Testis (tissue), 3 donors: Measurements from ENCODE around the gene OPTN. TPM values are rescaled to one million over a fixed set of nuclear protein-coding genes. Genes with fewer than 3 reads are reported as not detected.
"Not testable (repeated sequence)": the region's sequence is repeated elsewhere in the genome, so short reads cannot be mapped to it uniquely, and the experiment has no call there.

Experiments used
- DNase-seq: peaks from one replicate; pipeline ENCODE4 v3.0.0-alpha.2; 2019
- H3K27ac ChIP-seq, 2 donors: fragments of 200-600 bp; sonication (generic); one replicate each; pipeline ENCODE4 v1.5.1; 2019
- H3K27me3 ChIP-seq: fragments of 200-600 bp; sonication (generic); one replicate; pipeline ENCODE4 v1.5.1; 2019
- H3K36me3 ChIP-seq: fragments of 200-600 bp; sonication (generic); one replicate; pipeline ENCODE4 v1.5.1; 2017; ENCODE audit warnings: low read depth; ENCODE audit errors: missing control alignments
- H3K4me1 ChIP-seq: fragments of 200-600 bp; sonication (generic); one replicate; pipeline ENCODE4 v1.5.1; 2019
- H3K4me3 ChIP-seq, 2 donors: fragments of 200-600 bp; sonication (generic); one replicate each; pipeline ENCODE4 v1.5.1; 2017 to 2019
- H3K9me3 ChIP-seq: fragments of 200-600 bp; sonication (generic); one replicate; pipeline ENCODE4 v1.5.1; 2017
- CTCF ChIP-seq, 3 experiments: fragments of 450-650 bp in 2 of 3; fragments of 200-600 bp in 1 of 3; sonication (generic) in 1 of 3; IDR thresholded peaks; one replicate each; pipeline ENCODE4 v1.5.1; 2016 to 2019; ENCODE audit warnings: antibody characterized with exemption in 3 of 3, mild to moderate bottlenecking in 2 of 3, moderate library complexity in 1 of 3
- POLR2A ChIP-seq: fragments of 450-650 bp; IDR thresholded peaks from one replicate; pipeline ENCODE4 v1.6.1; 2017; ENCODE audit warnings: antibody characterized with exemption, mild to moderate bottlenecking, moderate library complexity
- WGBS, 2 donors: methylation state at CpG; one replicate each; pipeline ENCODE4 v1.1.5; 2018; 5-methylcytosine and 5-hydroxymethylcytosine counted together
- intact Hi-C: fragments of 100-400 bp; cut with DNase I; formaldehyde crosslinking; loops from one replicate; pipeline ENCODE4 v1.15.1; 2023; ENCODE audit warnings: low total_unique reads
- polyA plus RNA-seq: library from polyadenylated mRNA; stranded (reverse); fragments of 350-450 nt; fragmentation: Illumina TruSeq; extraction: RNeasy Lipid Tissue Mini Kit (QIAGEN cat#74804); gene quantifications from one replicate; pipeline ENCODE4 v1.2.3, GENCODE V29; 2014; ENCODE audit warnings: low read depth, low replicate concordance; ENCODE audit not compliant: insufficient read depth
- total RNA-seq, 2 donors: library from RNA; depleted of rRNA; stranded (reverse); fragments of >200 nt; gene quantifications; one replicate each; pipeline ENCODE4 v1.2.3, GENCODE V29; 2016

OPTN gene
- total and polyA plus RNA-seq, 3 donors from 2014 or later: 87.5 to 130 (median 109) TPM

- Histone ChIP-seq H3K27ac (no peak overlapping the region), H3K4me3 (no peak overlapping the region), H3K27me3 (no peaks in the 10 kb centered on the region), H3K4me1 (no peaks in the 10 kb centered on the region), H3K36me3 (no peaks in the 10 kb centered on the region), H3K9me3 (no peaks in the 10 kb centered on the region)
- 89 to 93% methylated on average over 3 of the region's 3 CpGs for WGBS, 2 donors
- DNase-seq: no peak
- intact Hi-C loops: no loop called here
- TF ChIP-seq POLR2A: no peak
Measured at GRCh38 chr10:13152296-13152695, 52.3 kb downstream of the OPTN start.

- 89 to 92% methylated on average over 4 of the region's 4 CpGs for WGBS, 2 donors
- H3K4me1 ChIP-seq, intact Hi-C loops, H3K27me3 ChIP-seq, H3K9me3 ChIP-seq, DNase-seq, H3K4me3 ChIP-seq, H3K36me3 ChIP-seq, H3K27ac ChIP-seq: not testable (repeated sequence)
Measured at GRCh38 chr10:13155860-13156259, 55.9 kb downstream of the OPTN start.

GRCh38 chr10:13158401-13158800, 58.4 kb downstream of the OPTN start:
- intact Hi-C loops: no loop called here
- 35 to 46% methylated on average over 28 to 31 of the region's 32 CpGs for WGBS, 2 donors
- DNase-seq: peak; percentile 37
- H3K27me3 ChIP-seq: no peaks in the 10 kb centered on the region
- TF ChIP-seq POLR2A (no peak), CTCF (IDR thresholded peaks at IDR 0.05) (no peak)
- peak overlapping the region; percentile 19 to 41 for H3K4me3 ChIP-seq
- H3K27ac ChIP-seq: no peak overlapping the region
- H3K9me3 ChIP-seq: no peaks in the 10 kb centered on the region
- H3K4me1 ChIP-seq: peaks cover 9% of the 10 kb centered on the region
- no peaks in the 10 kb centered on the region for H3K36me3 ChIP-seq

- no peaks in the 10 kb centered on the region for H3K27me3 ChIP-seq
- peak; percentile 99 for DNase-seq
- H3K4me3 ChIP-seq: peak within 1 kb of the TSS; percentile 40 to 54
- WGBS, 2 donors: 0 to 1% methylated on average over 19 to 41 of the region's 56 CpGs
- H3K4me1 ChIP-seq: peaks cover 9% of the 10 kb centered on the region
- no peak for TF ChIP-seq POLR2A
- TF ChIP-seq CTCF (IDR thresholded peaks at IDR 0.05): peak; percentile 92 to 97 (median 96)
- no peaks in the 10 kb centered on the region for H3K9me3 ChIP-seq
- intact Hi-C loops: loop anchor here (10.0 kb wide), 1 partner anchor 144 kb away; the partner anchor contains the start of gene PHYH
- no peaks in the 10 kb centered on the region for H3K36me3 ChIP-seq
- H3K27ac ChIP-seq: no peak within 1 kb of the TSS
Measured at GRCh38 chr10:13160934-13161856, 61.2 kb downstream of the OPTN start, which contains the start of gene MCM10. Gene MCM10, plus strand, starts transcription at chr10:13161558. Its CDS starts 2,645 bp downstream, at chr10:13164203.

- Histone ChIP-seq H3K36me3 (no peaks in the 10 kb centered on the region), H3K4me3 (peak overlapping the region; percentile 40 to 54), H3K9me3 (no peaks in the 10 kb centered on the region), H3K27me3 (no peaks in the 10 kb centered on the region), H3K4me1 (peaks cover 9% of the 10 kb centered on the region), H3K27ac (no peak overlapping the region)
- no peak for TF ChIP-seq CTCF (IDR thresholded peaks at IDR 0.05)
- intact Hi-C loops: loop anchor here (10.0 kb wide), 1 partner anchor 143 kb away; the partner anchor contains the start of gene PHYH
- DNase-seq: no peak
- 1 to 4% methylated on average over 18 of the region's 18 CpGs for WGBS, 2 donors
Measured at GRCh38 chr10:13161857-13162271, 61.9 kb downstream of the OPTN start.
